ENCODE results near the gene TCOF1. TPM values are rescaled to one million over a fixed set of nuclear protein-coding genes. Genes with fewer than 3 reads are reported as not detected.

TCOF1 gene
- total and polyA plus RNA-seq, 2 of the 8 experiments (the other 6 are each of a cell fraction or from before 2014, with no cell fraction given), result 35.9 to 170 TPM

GRCh38 chr5:150346592-150346991, 10.9 kb upstream of the TCOF1 start (continued):
- TF ChIP-seq MAFK (IDR thresholded peaks at IDR 0.05; ENCODE audit: low read depth, low read length) (no peak), CBX8 (IDR thresholded peaks at IDR 0.05; ENCODE audit: borderline replicate concordance, low read depth, low read length) (no peak), CHD7 (IDR thresholded peaks at IDR 0.05; ENCODE audit: insufficient replicate concordance, low read length) (no peak), RAD21 (IDR thresholded peaks at IDR 0.05 in 1 of 2, conservative IDR thresholded peaks at IDR 0.05 in 1 of 2; ENCODE audit: low read depth in 2 of 2, low read length in 2 of 2) (no peak)
